K562 (cell line): Measurements from ENCODE around the gene ACOT13. TPM values are rescaled to one million over a fixed set of nuclear protein-coding genes. Genes with fewer than 3 reads are reported as not detected.
"Not testable (repeated sequence)": the region's sequence is repeated elsewhere in the genome, so short reads cannot be mapped to it uniquely, and the experiment has no call there.

Experiments used
- ATAC-seq: fragments of 200-7000 bp; cut with Tn5 transposase; 3 replicates; pipeline ENCODE4 v1.9.1; 2020; ENCODE audit warnings: moderate library complexity
- BruUV-seq: library from RNA; stranded (reverse); fragments of 400-500 nt; replicated peaks from 2 replicates; lab custom pipeline; 2021; lab: Mats Ljungman, UMichigan
- CTCF ChIA-PET: fragments of 300-600 bp; formaldehyde crosslinking; extraction: SDS; loops from one replicate; lab custom pipeline; 2021; ENCODE audit warnings: low intra/inter-chr PET ratio; lab: Yijun Ruan, JAX
- POLR2A ChIA-PET: fragments of 300-600, 350-650 bp; sonication (Branson Sonifier 250); formaldehyde crosslinking; extraction: SDS; loops from one replicate; lab custom pipeline; 2021; ENCODE audit warnings: antibody characterized with exemption, inconsistent platforms; lab: Yijun Ruan, JAX
- DNase-seq, 4 experiments: peaks; one replicate each; pipeline versions ENCODE4 v3.0.0 to v3.0.0-alpha.2; 2011 to 2018; ENCODE audit warnings: low spot score in 3 of 4, mixed read lengths in 3 of 4; ENCODE audit errors: extremely low read depth in 1 of 4
- FAIRE-seq: peaks from 2 replicates; lab custom pipeline; 2011; peaks lifted over from hg19 to GRCh38; lab: Jason Lieb, UNC
- H2AFZ ChIP-seq: 2 replicates; pipeline ENCODE4 v1.6.0; 2011; ENCODE audit warnings: low read depth, low read length, control low read depth, inconsistent platforms
- H3K27ac ChIP-seq: fragments of 200-600 bp; 3 replicates; pipeline ENCODE4 v1.8.0; 2011; ENCODE audit warnings: low read depth, mild to moderate bottlenecking, control low read depth, inconsistent platforms, low read length, moderate library complexity, mixed read lengths; ENCODE audit errors: extremely low read depth
- H3K27me3 ChIP-seq, 2 experiments: fragments of 300-600 bp in 1 of 2; 2 replicates in 1 of 2; 3 replicates in 1 of 2; pipeline versions ENCODE4 v1.6.0 to v1.8.0; 2011; ENCODE audit warnings: inconsistent platforms in 2 of 2, low read length in 2 of 2, mild to moderate bottlenecking in 1 of 2, mixed read lengths in 1 of 2, moderate library complexity in 1 of 2; ENCODE audit not compliant: control insufficient read depth in 2 of 2, insufficient read depth in 2 of 2
- H3K36me3 ChIP-seq: fragments of 300-600 bp; 3 replicates; pipeline ENCODE4 v1.8.0; 2011; ENCODE audit warnings: mild to moderate bottlenecking, low read length, inconsistent platforms; ENCODE audit not compliant: control insufficient read depth, insufficient read depth
- H3K4me1 ChIP-seq, 2 experiments: fragments of 200-600 bp in 1 of 2; replicated peaks in 1 of 2; 2 replicates in 1 of 2; 3 replicates in 1 of 2; pipeline versions ENCODE4 v1.5.1 to v1.8.0; 2011; ENCODE audit warnings: inconsistent platforms in 2 of 2, low read length in 2 of 2, mild to moderate bottlenecking in 1 of 2, mixed read lengths in 1 of 2, moderate library complexity in 1 of 2; ENCODE audit not compliant: control insufficient read depth in 2 of 2, insufficient read depth in 2 of 2
- H3K4me2 ChIP-seq: 2 replicates; pipeline ENCODE4 v1.6.1; 2011; ENCODE audit warnings: low read length, control low read depth, inconsistent platforms, mixed read lengths; ENCODE audit not compliant: insufficient read depth
- H3K4me3 ChIP-seq: fragments of 200-600 bp; sonication (generic), shearing (Covaris generic); 2 replicates; pipeline ENCODE4 v1.5.1; 2016; ENCODE audit warnings: control low read depth, inconsistent platforms
- H3K79me2 ChIP-seq: fragments of 200-600 bp; 3 replicates; pipeline ENCODE4 v1.8.0; 2011; ENCODE audit warnings: low read length, inconsistent platforms; ENCODE audit not compliant: control insufficient read depth, insufficient read depth
- H3K9ac ChIP-seq, 2 experiments: 2 replicates each; pipeline versions ENCODE4 v1.6.0 to v1.6.1; 2011; ENCODE audit warnings: low read depth in 2 of 2, low read length in 2 of 2, control low read depth in 1 of 2, inconsistent platforms in 1 of 2, mild to moderate bottlenecking in 1 of 2, mixed read lengths in 1 of 2; ENCODE audit not compliant: insufficient read depth in 1 of 2
- H3K9me1 ChIP-seq: one replicate; pipeline ENCODE4 v1.6.0; 2011; ENCODE audit warnings: inconsistent platforms, mild to moderate bottlenecking, low read length, moderate library complexity; ENCODE audit not compliant: control insufficient read depth, insufficient read depth
- H3K9me3 ChIP-seq: replicated peaks from 2 replicates; pipeline ENCODE4 v1.5.1; 2011; ENCODE audit warnings: low read depth, low read length, inconsistent platforms; ENCODE audit not compliant: control insufficient read depth, insufficient read depth
- H4K20me1 ChIP-seq: replicated peaks from 2 replicates; pipeline ENCODE4 v1.6.1; 2011; ENCODE audit warnings: low read length, inconsistent platforms, mixed read lengths; ENCODE audit not compliant: control insufficient read depth, insufficient read depth
- ARID1B ChIP-seq: fragments of 450-650 bp; IDR thresholded peaks from 2 replicates; pipeline ENCODE4 v1.6.1; 2016; ENCODE audit warnings: antibody characterized with exemption, mild to moderate bottlenecking, inconsistent platforms
- ARNT ChIP-seq, 2 experiments: fragments of 450-650 bp; IDR thresholded peaks; 2 replicates each; pipeline ENCODE4 v1.6.1; 2016; ENCODE audit warnings: mild to moderate bottlenecking in 1 of 2
- ASH1L ChIP-seq: fragments of 450-650 bp; IDR thresholded peaks from 2 replicates; pipeline ENCODE4 v1.6.1; 2018; ENCODE audit warnings: borderline replicate concordance, mild to moderate bottlenecking, low read depth; ENCODE audit not compliant: partially characterized antibody
- EP400 ChIP-seq: fragments of 450-650 bp; IDR thresholded peaks from 2 replicates; pipeline ENCODE4 v1.6.1; 2017; ENCODE audit warnings: antibody characterized with exemption, mild to moderate bottlenecking, moderate library complexity
- KAT7 ChIP-seq: sonication (generic); formaldehyde crosslinking; IDR thresholded peaks from 2 replicates; pipeline ENCODE4 v1.8.0; 2022; ENCODE audit warnings: missing genetic modification reagents, mild to moderate bottlenecking, borderline replicate concordance
- KDM1A ChIP-seq, 2 experiments: fragments of 450-650 bp; IDR thresholded peaks; 2 replicates each; pipeline ENCODE4 v1.6.1; 2016; ENCODE audit warnings: mild to moderate bottlenecking in 2 of 2
- MAZ ChIP-seq, 2 experiments: fragments of 450-650 bp in 1 of 2; sonication (generic) in 1 of 2; formaldehyde crosslinking; IDR thresholded peaks in 1 of 2; conservative IDR thresholded peaks in 1 of 2; 2 replicates each; pipeline versions ENCODE4 v1.4.0 to v1.5.0; 2020; ENCODE audit warnings: mild to moderate bottlenecking in 1 of 2, missing genetic modification reagents in 1 of 2
- PML ChIP-seq: IDR thresholded peaks from 2 replicates; pipeline ENCODE4 v1.6.1; 2012; ENCODE audit warnings: low read length, inconsistent platforms
- POLR2A ChIP-seq: fragments of 450-650 bp; conservative IDR thresholded peaks from 2 replicates; pipeline ENCODE4 v1.6.1; 2016
- POLR2B ChIP-seq: fragments of 450-650 bp; IDR thresholded peaks from 2 replicates; pipeline ENCODE4 v1.6.1; 2018; ENCODE audit warnings: low read depth; ENCODE audit not compliant: partially characterized antibody
- POLR2H ChIP-seq: IDR thresholded peaks from 2 replicates; pipeline ENCODE4 v1.6.1; 2016; ENCODE audit warnings: missing genetic modification characterization, low read depth, mild to moderate bottlenecking, control low read depth, missing compliant biosample characterization, moderate library complexity
- RBFOX2 ChIP-seq: fragments of 200-400 bp; formaldehyde crosslinking; IDR thresholded peaks from 2 replicates; pipeline ENCODE4 v1.6.1; 2017; ENCODE audit warnings: low read depth, mild to moderate bottlenecking, low read length, moderate library complexity
- RFX5 ChIP-seq: IDR thresholded peaks from 2 replicates; pipeline ENCODE4 v1.6.1; 2011; ENCODE audit warnings: low read depth, mild to moderate bottlenecking, improper control_type of control experiment, low read length
- TBP ChIP-seq: optimal IDR thresholded peaks from 2 replicates; pipeline ENCODE3; 2011; ENCODE audit warnings: low read depth, low read length, improper control_type of control experiment
- TRIM28 ChIP-seq: fragments of 450-650 bp; IDR thresholded peaks from 2 replicates; pipeline ENCODE4 v1.6.1; 2017
- ZKSCAN8 ChIP-seq: fragments of 200-800 bp; sonication (Bioruptor generic); IDR thresholded peaks from 2 replicates; pipeline ENCODE4 v1.6.1; 2016; ENCODE audit warnings: missing genetic modification characterization, missing compliant biosample characterization
- ZNF75A ChIP-seq: fragments of 450-650 bp; formaldehyde crosslinking; IDR thresholded peaks from 2 replicates; pipeline ENCODE4 v1.4.0; 2020; ENCODE audit warnings: mild to moderate bottlenecking
- WGBS: fragments of 100-300 bp; shearing (Covaris generic); methylation state at CpG from one replicate; pipeline ENCODE4 v1.1.6; 2016; ENCODE audit warnings: low coverage, mixed read lengths; ENCODE audit not compliant: insufficient coverage; ENCODE audit errors: missing lambda C conversion rate; 5-methylcytosine and 5-hydroxymethylcytosine counted together
- in situ Hi-C: fragments of 300-500 bp; cut with MboI; formaldehyde crosslinking; loops from 4 replicates; pipeline ENCODE4 v1.15.0; 2018; ENCODE audit warnings: inconsistent platforms, mixed read lengths
- intact Hi-C: fragments of 100-400 bp; cut with micrococcal nuclease; formaldehyde crosslinking; loops from 2 replicates; pipeline ENCODE4 v1.14.2; 2022
- polyA plus RNA-seq, 8 experiments: library from polyadenylated mRNA; depleted of rRNA in 4 of 8; stranded (reverse) in 5 of 8; unstranded in 3 of 8; fragments of >200 nt; fragmentation: Nextera tagmentation in 2 of 8; fragmentation: Illumina TruSeq in 1 of 8; extraction: Ambion mirVana in 2 of 8; extraction: Trizol in 1 of 8; gene quantifications; 2 replicates each; pipeline versions ENCODE4 v1.2.1 to v1.2.3, GENCODE V29; 2011 to 2014; ENCODE audit warnings: inconsistent platforms in 1 of 8, missing spikeins in 1 of 8
- total RNA-seq, 7 experiments: library from RNA; depleted of rRNA in 6 of 7; stranded (reverse); fragments of >200 nt in 6 of 7; fragmentation: Illumina TruSeq in 2 of 7; extraction: Trizol in 2 of 7; gene quantifications; 2 replicates each; pipeline versions ENCODE4 v1.2.1 to v1.2.3, GENCODE V29; 2011 to 2021; ENCODE audit warnings: low replicate concordance in 1 of 7
- TF ChIP-seq, protein P1 (sequence below): fragments of 450-650 bp; formaldehyde crosslinking; IDR thresholded peaks from 2 replicates; pipeline ENCODE4 v1.4.0; 2020; ENCODE audit warnings: mild to moderate bottlenecking, moderate library complexity
- TF ChIP-seq, protein P2 (sequence below): sonication (generic); formaldehyde crosslinking; IDR thresholded peaks from 2 replicates; pipeline ENCODE4 v1.8.1; 2023; ENCODE audit warnings: mild to moderate bottlenecking, missing genetic modification reagents

The ACOT13 gene
- total and polyA plus RNA-seq, 9 of the 15 experiments (the other 6 are each of a cell fraction or from before 2014, with no cell fraction given), result 14.1 to 129 (median 65.7) TPM

GRCh38 chr6:24668066-24668996 is 1.5 kb downstream of the ACOT13 start:
- POLR2A ChIA-PET, result interaction anchor here (0.6 to 2.8 kb wide), 7 partner anchors 9 to 53 kb away, joined by 3 to 22 read pairs (median 3); partner anchors contain the start of genes C6orf62 and KIAA0319
- 4% methylated on average over 18 of the region's 18 CpGs for WGBS
- H3K9me1 ChIP-seq, CTCF ChIA-PET, H3K9me3 ChIP-seq, H4K20me1 ChIP-seq, BruUV-seq, in situ Hi-C loops, H3K27me3 ChIP-seq, intact Hi-C loops: not testable (repeated sequence)
- DNase-seq (peak; percentile 46 to 96 (median 68)), FAIRE-seq (peak; percentile 97), ATAC-seq (peak; percentile 85)
- Histone ChIP-seq H3K27ac (peak overlapping the region; percentile 91), H3K4me3 (peak overlapping the region; percentile 63), H3K9ac (peak overlapping the region; percentile 88 to 96), H3K79me2 (peaks cover 56% of the 10 kb centered on the region), H2AFZ (peak overlapping the region; percentile 87), H3K4me2 (peak overlapping the region; percentile 87), H3K36me3 (peaks cover 25% of the 10 kb centered on the region), H3K4me1 (peaks cover 8 to 12% of the 10 kb centered on the region in 2 experiments; a peak in 4 of 5 replicates)
- TF ChIP-seq ARNT (IDR thresholded peaks at IDR 0.05) (peak; percentile 40 to 60; a peak in 1 of 4 replicates), ASH1L (peak; percentile 85), PML (peak; percentile 15; the same call in 1 of the 2 replicates), TBP (peak; percentile 54), ARID1B (peak; percentile 17; the same call in 1 of the 2 replicates), MAZ (CRISPR knock-in tag; conservative IDR thresholded peaks at IDR 0.05 in 1 of 2, IDR thresholded peaks at IDR 0.05 in 1 of 2) (peak in 1 of 2 experiments; percentile 64; a peak in 2 of 4 replicates), ZKSCAN8 (peak; percentile 75), KDM1A (IDR thresholded peaks at IDR 0.05) (peak in 1 of 2 experiments; percentile 63; a peak in 2 of 4 replicates), KAT7 (CRISPR knock-in tag) (peak; percentile 51; the same call in 1 of the 2 replicates), POLR2B (peak; percentile 93), ZNF75A (CRISPR knock-in tag) (peak; percentile 65; the same call in 1 of the 2 replicates), RBFOX2 (peak; percentile 74), EP400 (0 out of 2 replicates have a peak, but pooled peaks have one; percentile 58), RFX5 (peak; percentile 82), POLR2A (peak; percentile 94), TRIM28 (peak; percentile 38; the same call in 1 of the 2 replicates), POLR2H (tag) (peak; percentile 91)
- TF ChIP-seq, protein P1, sequence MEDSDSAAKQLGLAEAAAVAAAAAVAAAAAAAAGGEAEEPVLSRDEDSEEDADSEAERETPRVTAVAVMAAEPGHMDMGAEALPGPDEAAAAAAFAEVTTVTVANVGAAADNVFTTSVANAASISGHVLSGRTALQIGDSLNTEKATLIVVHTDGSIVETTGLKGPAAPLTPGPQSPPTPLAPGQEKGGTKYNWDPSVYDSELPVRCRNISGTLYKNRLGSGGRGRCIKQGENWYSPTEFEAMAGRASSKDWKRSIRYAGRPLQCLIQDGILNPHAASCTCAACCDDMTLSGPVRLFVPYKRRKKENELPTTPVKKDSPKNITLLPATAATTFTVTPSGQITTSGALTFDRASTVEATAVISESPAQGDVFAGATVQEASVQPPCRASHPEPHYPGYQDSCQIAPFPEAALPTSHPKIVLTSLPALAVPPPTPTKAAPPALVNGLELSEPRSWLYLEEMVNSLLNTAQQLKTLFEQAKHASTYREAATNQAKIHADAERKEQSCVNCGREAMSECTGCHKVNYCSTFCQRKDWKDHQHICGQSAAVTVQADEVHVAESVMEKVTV (CRISPR knock-in tag), result peak; percentile 18; the same call in 1 of the 2 replicates
- TF ChIP-seq, protein P2, sequence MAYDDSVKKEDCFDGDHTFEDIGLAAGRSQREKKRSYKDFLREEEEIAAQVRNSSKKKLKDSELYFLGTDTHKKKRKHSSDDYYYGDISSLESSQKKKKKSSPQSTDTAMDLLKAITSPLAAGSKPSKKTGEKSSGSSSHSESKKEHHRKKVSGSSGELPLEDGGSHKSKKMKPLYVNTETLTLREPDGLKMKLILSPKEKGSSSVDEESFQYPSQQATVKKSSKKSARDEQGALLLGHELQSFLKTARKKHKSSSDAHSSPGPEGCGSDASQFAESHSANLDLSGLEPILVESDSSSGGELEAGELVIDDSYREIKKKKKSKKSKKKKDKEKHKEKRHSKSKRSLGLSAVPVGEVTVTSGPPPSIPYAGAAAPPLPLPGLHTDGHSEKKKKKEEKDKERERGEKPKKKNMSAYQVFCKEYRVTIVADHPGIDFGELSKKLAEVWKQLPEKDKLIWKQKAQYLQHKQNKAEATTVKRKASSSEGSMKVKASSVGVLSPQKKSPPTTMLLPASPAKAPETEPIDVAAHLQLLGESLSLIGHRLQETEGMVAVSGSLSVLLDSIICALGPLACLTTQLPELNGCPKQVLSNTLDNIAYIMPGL (CRISPR knock-in tag), result peak; percentile 70; the same call in 1 of the 2 replicates
